HG02571 (cell line): ENCODE measurements around the gene DLEU7.
A peak's percentile ranks its signal among the peaks of the same experiment; 100 is the strongest.

Experiments used
- ATAC-seq: cut with Tn5 transposase; IDR thresholded peaks from one replicate; pipeline ENCODE4 v1.9.1; 2021; ENCODE audit warnings: mild to moderate bottlenecking, moderate library complexity; ENCODE audit not compliant: unreplicated experiment

Gene DLEU7

GRCh38 chr13:50844084-50844875, 788 bp upstream of the DLEU7 start:
- ATAC-seq = no peak

GRCh38 chr13:50842990-50843256, 569 bp downstream of the DLEU7 start:
- no peak for ATAC-seq

GRCh38 chr13:50842251-50842989, 1.1 kb downstream of the DLEU7 start:
- ATAC-seq = no peak

- no peak for ATAC-seq
Measured at GRCh38 chr13:50841786-50842185, 1.7 kb downstream of the DLEU7 start.

- no peak for ATAC-seq
Measured at GRCh38 chr13:50840284-50840683, 3.2 kb downstream of the DLEU7 start.

- ATAC-seq = no peak
Measured at GRCh38 chr13:50839828-50840227, 3.7 kb downstream of the DLEU7 start.

- ATAC-seq = no peak
Measured at GRCh38 chr13:50838701-50839100, 4.8 kb downstream of the DLEU7 start.

- no peak for ATAC-seq
Measured at GRCh38 chr13:50838031-50838430, 5.5 kb downstream of the DLEU7 start.

- no peak for ATAC-seq
Measured at GRCh38 chr13:50831512-50831911, 12.0 kb downstream of the DLEU7 start.

GRCh38 chr13:50829896-50830295, 13.6 kb downstream of the DLEU7 start:
- no peak for ATAC-seq

- no peak for ATAC-seq
Measured at GRCh38 chr13:50829226-50829625, 14.3 kb downstream of the DLEU7 start.

GRCh38 chr13:50826035-50826434, 17.5 kb downstream of the DLEU7 start:
- ATAC-seq = no peak

GRCh38 chr13:50812242-50812641, 31.2 kb downstream of the DLEU7 start:
- no peak for ATAC-seq

GRCh38 chr13:50810998-50811397, 32.5 kb downstream of the DLEU7 start:
- peak; percentile 93 for ATAC-seq

- no peak for ATAC-seq
Measured at GRCh38 chr13:50810468-50810867, 33.0 kb downstream of the DLEU7 start.

- no peak for ATAC-seq
Measured at GRCh38 chr13:50809133-50810090, 34.1 kb downstream of the DLEU7 start.

GRCh38 chr13:50805805-50806204, 37.7 kb downstream of the DLEU7 start:
- no peak for ATAC-seq

GRCh38 chr13:50801087-50801931, 42.2 kb downstream of the DLEU7 start:
- ATAC-seq = no peak

- ATAC-seq = no peak
Measured at GRCh38 chr13:50800091-50800739, 43.3 kb downstream of the DLEU7 start.

GRCh38 chr13:50798923-50799322, 44.6 kb downstream of the DLEU7 start:
- no peak for ATAC-seq
